Breast epithelium (tissue), 3 donors: ENCODE results near the gene NFAT5.

Experiments
- POLR2A ChIP-seq: fragments of 450-650 bp; IDR thresholded peaks from one replicate; pipeline ENCODE4 v1.6.1; 2016; ENCODE audit warnings: antibody characterized with exemption, mild to moderate bottlenecking, moderate library complexity
- TF ChIP-seq, protein P1 (sequence below), 3 donors: fragments of 450-650 bp; IDR thresholded peaks; one replicate each; pipeline ENCODE4 v1.5.1; 2016 to 2017; ENCODE audit warnings: antibody characterized with exemption in 3 of 3, mild to moderate bottlenecking in 3 of 3, moderate library complexity in 3 of 3

DNA sequence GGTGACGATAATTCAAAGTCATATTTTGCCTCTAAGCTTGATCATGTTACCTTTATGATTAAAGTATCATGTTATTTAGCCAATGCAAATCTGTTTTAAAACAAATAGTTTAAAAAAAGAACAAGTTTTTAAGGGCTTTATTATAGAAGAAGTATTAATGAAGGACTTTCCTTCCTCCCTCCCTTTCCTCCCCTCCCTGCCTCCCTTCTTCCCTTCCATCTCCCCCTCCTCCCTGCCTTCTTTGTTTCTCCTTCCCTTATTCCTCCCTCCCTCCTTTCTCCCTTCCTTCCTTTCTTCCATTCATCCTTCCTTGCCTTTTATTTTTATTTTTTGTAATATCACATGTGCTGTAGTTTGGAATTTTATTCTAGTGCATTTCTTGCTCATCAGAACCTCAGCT is 134.1 kb downstream of the NFAT5 start:
- TF ChIP-seq, protein P1, sequence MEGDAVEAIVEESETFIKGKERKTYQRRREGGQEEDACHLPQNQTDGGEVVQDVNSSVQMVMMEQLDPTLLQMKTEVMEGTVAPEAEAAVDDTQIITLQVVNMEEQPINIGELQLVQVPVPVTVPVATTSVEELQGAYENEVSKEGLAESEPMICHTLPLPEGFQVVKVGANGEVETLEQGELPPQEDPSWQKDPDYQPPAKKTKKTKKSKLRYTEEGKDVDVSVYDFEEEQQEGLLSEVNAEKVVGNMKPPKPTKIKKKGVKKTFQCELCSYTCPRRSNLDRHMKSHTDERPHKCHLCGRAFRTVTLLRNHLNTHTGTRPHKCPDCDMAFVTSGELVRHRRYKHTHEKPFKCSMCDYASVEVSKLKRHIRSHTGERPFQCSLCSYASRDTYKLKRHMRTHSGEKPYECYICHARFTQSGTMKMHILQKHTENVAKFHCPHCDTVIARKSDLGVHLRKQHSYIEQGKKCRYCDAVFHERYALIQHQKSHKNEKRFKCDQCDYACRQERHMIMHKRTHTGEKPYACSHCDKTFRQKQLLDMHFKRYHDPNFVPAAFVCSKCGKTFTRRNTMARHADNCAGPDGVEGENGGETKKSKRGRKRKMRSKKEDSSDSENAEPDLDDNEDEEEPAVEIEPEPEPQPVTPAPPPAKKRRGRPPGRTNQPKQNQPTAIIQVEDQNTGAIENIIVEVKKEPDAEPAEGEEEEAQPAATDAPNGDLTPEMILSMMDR (IDR thresholded peaks at IDR 0.05) = no peak
- no peak for TF ChIP-seq POLR2A
